MM.1S (cell line): Measurements from ENCODE around the gene ATP13A1.

ENCODE experiments used
- EZH2 ChIP-seq: fragments of 300-600 bp; sonication (generic); optimal IDR thresholded peaks from 2 replicates; pipeline ENCODE3; 2017; ENCODE audit warnings: low read depth, mild to moderate bottlenecking, antibody characterized with exemption, low read length, mixed read lengths
- EZH2phosphoT487 ChIP-seq: fragments of 300-600 bp; sonication (generic); IDR thresholded peaks from 2 replicates; pipeline ENCODE4 v1.6.1; 2018; ENCODE audit warnings: antibody characterized with exemption, low read length
- TF ChIP-seq, protein P1 (sequence below): fragments of 300-600 bp; sonication (generic); IDR thresholded peaks from 2 replicates; pipeline ENCODE4 v1.5.1; 2016; ENCODE audit warnings: antibody characterized with exemption, low read length, mixed read lengths

DNA sequence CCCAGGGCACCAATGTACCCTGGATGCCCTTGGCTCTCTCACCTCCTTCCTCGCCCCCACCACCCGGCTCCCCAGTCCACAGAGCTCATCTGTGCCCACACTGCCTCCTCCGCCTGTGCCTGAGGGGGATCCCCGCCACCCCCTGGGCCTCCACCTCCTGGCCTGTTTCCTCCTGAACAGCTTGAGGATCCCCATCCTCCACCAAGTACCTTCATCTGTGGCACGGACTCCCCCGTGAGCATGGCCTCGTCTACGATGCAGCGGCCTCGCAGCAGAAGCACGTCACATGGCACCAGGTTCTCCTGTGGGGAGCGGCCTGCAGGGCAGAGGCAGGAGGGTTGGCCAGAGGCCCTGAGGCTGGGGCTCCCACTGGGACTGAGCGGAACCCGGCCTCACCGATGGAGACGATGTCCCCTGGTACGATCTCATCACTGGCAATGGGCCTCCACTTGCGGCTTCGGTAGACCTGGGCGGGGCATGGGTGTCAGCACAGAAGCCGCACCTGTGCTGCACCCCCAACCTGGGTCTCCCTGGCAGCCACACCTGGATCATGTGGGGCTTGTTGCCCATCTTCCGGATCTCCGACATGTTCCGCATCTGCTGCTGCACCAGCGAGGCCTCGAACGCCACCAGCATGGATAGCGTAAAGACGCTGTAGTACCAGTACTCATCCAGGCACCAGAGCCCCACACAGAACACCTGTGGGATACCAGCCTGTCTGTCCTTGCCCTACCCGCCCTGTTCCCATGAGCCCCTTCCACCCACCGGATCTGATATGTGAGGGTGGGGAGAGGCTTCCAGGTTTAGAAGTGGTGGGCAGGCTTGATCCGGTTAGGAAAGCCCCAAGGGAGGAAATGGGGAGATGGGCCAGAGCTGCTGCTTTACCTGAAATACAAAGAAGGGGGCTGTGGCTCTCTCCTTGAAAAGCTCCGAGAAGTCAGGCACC lies 6.8 kb downstream of the ATP13A1 start:
- TF ChIP-seq, protein P1, sequence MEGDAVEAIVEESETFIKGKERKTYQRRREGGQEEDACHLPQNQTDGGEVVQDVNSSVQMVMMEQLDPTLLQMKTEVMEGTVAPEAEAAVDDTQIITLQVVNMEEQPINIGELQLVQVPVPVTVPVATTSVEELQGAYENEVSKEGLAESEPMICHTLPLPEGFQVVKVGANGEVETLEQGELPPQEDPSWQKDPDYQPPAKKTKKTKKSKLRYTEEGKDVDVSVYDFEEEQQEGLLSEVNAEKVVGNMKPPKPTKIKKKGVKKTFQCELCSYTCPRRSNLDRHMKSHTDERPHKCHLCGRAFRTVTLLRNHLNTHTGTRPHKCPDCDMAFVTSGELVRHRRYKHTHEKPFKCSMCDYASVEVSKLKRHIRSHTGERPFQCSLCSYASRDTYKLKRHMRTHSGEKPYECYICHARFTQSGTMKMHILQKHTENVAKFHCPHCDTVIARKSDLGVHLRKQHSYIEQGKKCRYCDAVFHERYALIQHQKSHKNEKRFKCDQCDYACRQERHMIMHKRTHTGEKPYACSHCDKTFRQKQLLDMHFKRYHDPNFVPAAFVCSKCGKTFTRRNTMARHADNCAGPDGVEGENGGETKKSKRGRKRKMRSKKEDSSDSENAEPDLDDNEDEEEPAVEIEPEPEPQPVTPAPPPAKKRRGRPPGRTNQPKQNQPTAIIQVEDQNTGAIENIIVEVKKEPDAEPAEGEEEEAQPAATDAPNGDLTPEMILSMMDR = no peak
- TF ChIP-seq EZH2 (no peak), EZH2phosphoT487 (no peak)
